Measurements from ENCODE around the gene FMO1. TPM values are rescaled to one million over a fixed set of nuclear protein-coding genes. Genes with fewer than 3 reads are reported as not detected.

The FMO1 gene
- total and polyA plus RNA-seq, 2 donors (not counting 1 experiment from before 2014, with no cell fraction given) = 0.48 TPM; not detected in 1

DNA sequence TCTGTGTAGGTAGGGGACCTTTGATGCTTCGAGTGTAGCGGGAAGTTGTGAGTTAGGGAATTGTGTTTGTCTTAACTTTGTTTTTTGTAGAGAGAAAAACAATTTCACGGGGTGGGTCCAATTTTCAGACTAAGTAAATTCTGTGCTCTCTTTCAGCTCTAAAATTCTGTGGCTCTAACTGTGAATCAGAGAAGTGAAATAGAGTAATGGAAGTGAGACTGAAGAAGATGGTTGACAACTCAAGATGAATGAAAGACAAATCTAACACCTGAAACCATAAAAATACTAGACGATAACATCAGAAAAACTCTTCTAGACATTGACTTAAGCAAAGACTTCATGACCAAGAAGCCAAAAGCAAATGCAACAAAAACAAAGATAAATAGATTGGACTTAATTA, 4.4 kb upstream of the FMO1 start:
- Mint-ChIP-seq H3K4me3 (no peak overlapping the region), H3K9me3 (ENCODE audit: insufficient read depth) (peaks cover 4% of the 10 kb centered on the region), H3K27me3 (peaks cover 26% of the 10 kb centered on the region), H3K27ac (no peak overlapping the region), H3K4me1 (no peaks in the 10 kb centered on the region)
- H3K27me3 ChIP-seq (replicated peaks in 1 of 4; ENCODE audit: control extremely low read depth in 1 of 4, control insufficient read depth in 3 of 4, insufficient read depth in 4 of 4, low read length in 3 of 4) = no peaks in the 10 kb centered on the region
- no peak for DNase-seq
- no peaks in the 10 kb centered on the region for H3K79me2 ChIP-seq (ENCODE audit: control insufficient read depth, insufficient read depth, low read length)
- intact Hi-C loops (cut with micrococcal nuclease) = no loop called here
- H3K36me3 ChIP-seq (replicated peaks in 1 of 2; ENCODE audit: control extremely low read depth in 1 of 2, control insufficient read depth in 1 of 2, extremely low read depth in 1 of 2, insufficient read depth in 2 of 2, low read length in 1 of 2) = no peaks in the 10 kb centered on the region
- ChIA-PET CTCF (interaction anchor here (3.1 to 10.5 kb wide), 2 partner anchors 13 to 71 kb away, joined by 13 to 144 read pairs; partner anchors contain the start of gene FMO4), POLR2A (no interaction called here)
- H3K9me3 ChIP-seq (ENCODE audit: control extremely low read depth in 1 of 3, control insufficient read depth in 2 of 3, insufficient read depth in 1 of 3, low read length in 2 of 3) = no peaks in the 10 kb centered on the region
- TF ChIP-seq EZH2 (IDR thresholded peaks at IDR 0.05; ENCODE audit: borderline replicate concordance, insufficient read depth, low read depth, low read length, poor library complexity, severe bottlenecking) = no peak
- TF ChIP-seq, protein P1, sequence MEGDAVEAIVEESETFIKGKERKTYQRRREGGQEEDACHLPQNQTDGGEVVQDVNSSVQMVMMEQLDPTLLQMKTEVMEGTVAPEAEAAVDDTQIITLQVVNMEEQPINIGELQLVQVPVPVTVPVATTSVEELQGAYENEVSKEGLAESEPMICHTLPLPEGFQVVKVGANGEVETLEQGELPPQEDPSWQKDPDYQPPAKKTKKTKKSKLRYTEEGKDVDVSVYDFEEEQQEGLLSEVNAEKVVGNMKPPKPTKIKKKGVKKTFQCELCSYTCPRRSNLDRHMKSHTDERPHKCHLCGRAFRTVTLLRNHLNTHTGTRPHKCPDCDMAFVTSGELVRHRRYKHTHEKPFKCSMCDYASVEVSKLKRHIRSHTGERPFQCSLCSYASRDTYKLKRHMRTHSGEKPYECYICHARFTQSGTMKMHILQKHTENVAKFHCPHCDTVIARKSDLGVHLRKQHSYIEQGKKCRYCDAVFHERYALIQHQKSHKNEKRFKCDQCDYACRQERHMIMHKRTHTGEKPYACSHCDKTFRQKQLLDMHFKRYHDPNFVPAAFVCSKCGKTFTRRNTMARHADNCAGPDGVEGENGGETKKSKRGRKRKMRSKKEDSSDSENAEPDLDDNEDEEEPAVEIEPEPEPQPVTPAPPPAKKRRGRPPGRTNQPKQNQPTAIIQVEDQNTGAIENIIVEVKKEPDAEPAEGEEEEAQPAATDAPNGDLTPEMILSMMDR (IDR thresholded peaks at IDR 0.05) = no peak
- H3K4me2 ChIP-seq (replicated peaks; ENCODE audit: low read depth, low read length, poor library complexity, severe bottlenecking) = no peak overlapping the region
- no peak overlapping the region for H3K27ac ChIP-seq (ENCODE audit: low read length in 2 of 2)
- no peak overlapping the region for H3K9ac ChIP-seq (ENCODE audit: low read length)
- no peak overlapping the region for H2AFZ ChIP-seq (ENCODE audit: insufficient read depth, low read depth, low read length, poor library complexity, severe bottlenecking)
- H3K4me3 ChIP-seq (ENCODE audit: control extremely low read depth in 1 of 5, extremely low read depth in 1 of 5, insufficient read depth in 1 of 5, low read depth in 2 of 5, low read length in 4 of 5) = no peak overlapping the region
- no peaks in the 10 kb centered on the region for H4K20me1 ChIP-seq (ENCODE audit: control insufficient read depth, insufficient read depth, low read length, poor library complexity, severe bottlenecking)
- no peaks in the 10 kb centered on the region for H3K4me1 ChIP-seq (ENCODE audit: control insufficient read depth in 2 of 2, insufficient read depth in 2 of 2, low read length in 2 of 2)
- WGBS (ENCODE audit: insufficient coverage) = no CpG with 5 or more reads among the region's 4 CpGs
- no peak for ATAC-seq (ENCODE audit: low read depth)

DNA sequence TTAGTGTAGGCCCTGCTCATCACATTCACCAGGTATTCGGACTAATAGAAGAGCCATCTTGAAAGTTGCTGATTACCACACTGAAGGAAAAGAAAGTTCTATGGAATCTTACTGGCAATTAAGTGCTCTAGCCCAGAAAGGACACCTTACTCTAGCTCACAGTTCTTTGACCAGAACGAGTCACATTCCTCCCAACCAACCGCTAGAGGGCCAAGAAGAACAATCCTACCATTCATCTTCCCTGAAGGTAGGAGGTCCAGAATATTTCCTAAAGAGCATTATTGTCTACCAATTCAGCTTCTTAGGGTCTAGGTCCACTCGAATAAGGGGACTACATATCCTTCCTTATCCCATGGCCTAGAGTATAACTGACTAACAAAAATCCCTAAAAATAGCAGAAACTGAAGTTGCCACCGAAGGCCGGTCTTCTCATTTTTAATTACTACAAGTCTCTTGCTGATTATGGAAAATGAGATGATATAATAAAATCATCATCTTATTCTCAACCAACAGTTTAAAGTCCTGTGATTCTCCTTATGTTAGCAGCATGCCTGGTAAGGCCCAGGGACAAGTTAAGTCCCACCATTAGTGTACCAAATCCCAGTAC, 2.7 kb upstream of the FMO1 start:
- Histone ChIP-seq H3K79me2 (ENCODE audit: control insufficient read depth, insufficient read depth, low read length) (no peaks in the 10 kb centered on the region), H3K4me1 (ENCODE audit: control insufficient read depth in 2 of 2, insufficient read depth in 2 of 2, low read length in 2 of 2) (no peaks in the 10 kb centered on the region), H3K36me3 (replicated peaks in 1 of 2; ENCODE audit: control extremely low read depth in 1 of 2, control insufficient read depth in 1 of 2, extremely low read depth in 1 of 2, insufficient read depth in 2 of 2, low read length in 1 of 2) (no peaks in the 10 kb centered on the region), H3K27me3 (replicated peaks in 1 of 4; ENCODE audit: control extremely low read depth in 1 of 4, control insufficient read depth in 3 of 4, insufficient read depth in 4 of 4, low read length in 3 of 4) (peaks cover 0 to 7% (median 0%) of the 10 kb centered on the region in 4 experiments), H3K9ac (ENCODE audit: low read length) (no peak overlapping the region), H2AFZ (ENCODE audit: insufficient read depth, low read depth, low read length, poor library complexity, severe bottlenecking) (no peak overlapping the region), H3K4me3 (ENCODE audit: control extremely low read depth in 1 of 5, extremely low read depth in 1 of 5, insufficient read depth in 1 of 5, low read depth in 2 of 5, low read length in 4 of 5) (no peak overlapping the region), H3K27ac (ENCODE audit: low read length in 2 of 2) (no peak overlapping the region), H3K9me3 (ENCODE audit: control extremely low read depth in 1 of 3, control insufficient read depth in 2 of 3, insufficient read depth in 1 of 3, low read length in 2 of 3) (no peaks in the 10 kb centered on the region), H3K4me2 (replicated peaks; ENCODE audit: low read depth, low read length, poor library complexity, severe bottlenecking) (no peak overlapping the region), H4K20me1 (ENCODE audit: control insufficient read depth, insufficient read depth, low read length, poor library complexity, severe bottlenecking) (no peaks in the 10 kb centered on the region)
- intact Hi-C loops (cut with micrococcal nuclease) = loop anchor here (1.0 kb wide), 1 partner anchor 69 kb away; the partner anchor contains the start of gene FMO4
- 4% methylated on average over 3 of the region's 6 CpGs for WGBS (ENCODE audit: insufficient coverage)
- Mint-ChIP-seq H3K27me3 (peaks cover 19% of the 10 kb centered on the region), H3K4me1 (no peaks in the 10 kb centered on the region), H3K9me3 (ENCODE audit: insufficient read depth) (no peaks in the 10 kb centered on the region), H3K27ac (no peak overlapping the region), H3K4me3 (no peak overlapping the region)
- ATAC-seq (ENCODE audit: low read depth) (peak; percentile 33), DNase-seq (peak; percentile 45)
- ChIA-PET CTCF (interaction anchor here (0.7 to 10.5 kb wide), 13 partner anchors 8 to 69 kb away, joined by 3 to 144 read pairs (median 4); partner anchors contain the start of gene FMO4), POLR2A (no interaction called here)
- TF ChIP-seq EZH2 (IDR thresholded peaks at IDR 0.05; ENCODE audit: borderline replicate concordance, insufficient read depth, low read depth, low read length, poor library complexity, severe bottlenecking) = no peak
- TF ChIP-seq, protein P1 (IDR thresholded peaks at IDR 0.05) = peak; percentile 81

Measured in B cell (primary cell).